SK-N-SH (cell line): ENCODE measurements around the gene NDUFA12.

Source experiments
- CTCF ChIP-seq: fragments of 200-600 bp; sonication (generic); IDR thresholded peaks from 2 replicates; pipeline ENCODE4 v1.6.1; 2017; ENCODE audit warnings: antibody characterized with exemption, mild to moderate bottlenecking, moderate library complexity
- EP300 ChIP-seq, 2 experiments: IDR thresholded peaks; 2 replicates each; pipeline versions ENCODE4 v1.4.0 to v1.6.1; 2012; ENCODE audit warnings: borderline replicate concordance in 1 of 2, low read depth in 1 of 2, low read length in 1 of 2
- EZH2phosphoT487 ChIP-seq: fragments of 200-600 bp; sonication (generic); IDR thresholded peaks from 2 replicates; pipeline ENCODE4 v1.6.1; 2017; ENCODE audit warnings: low read depth, mixed run types, mild to moderate bottlenecking, antibody characterized with exemption, moderate library complexity, borderline replicate concordance
- NFIC ChIP-seq: IDR thresholded peaks from 2 replicates; pipeline ENCODE4 v1.4.0; 2012; ENCODE audit warnings: borderline replicate concordance
- NRF1 ChIP-seq: IDR thresholded peaks from 2 replicates; pipeline ENCODE4 v1.6.1; 2012; ENCODE audit warnings: low read depth, mild to moderate bottlenecking, low read length
- TCF12 ChIP-seq: IDR thresholded peaks from 2 replicates; pipeline ENCODE4 v1.4.0; 2012
- TEAD4 ChIP-seq: IDR thresholded peaks from 2 replicates; pipeline ENCODE4 v1.4.0; 2012; ENCODE audit warnings: mild to moderate bottlenecking, borderline replicate concordance; ENCODE audit not compliant: insufficient read depth
- YY1 ChIP-seq: IDR thresholded peaks from 2 replicates; pipeline ENCODE4 v1.4.0; 2012; ENCODE audit warnings: low read depth, mild to moderate bottlenecking
- TF ChIP-seq, protein P1 (sequence below): IDR thresholded peaks from 2 replicates; pipeline ENCODE4 v1.4.0; 2012; ENCODE audit warnings: low read depth

- no peak for TF ChIP-seq CTCF
- TF ChIP-seq, protein P1, sequence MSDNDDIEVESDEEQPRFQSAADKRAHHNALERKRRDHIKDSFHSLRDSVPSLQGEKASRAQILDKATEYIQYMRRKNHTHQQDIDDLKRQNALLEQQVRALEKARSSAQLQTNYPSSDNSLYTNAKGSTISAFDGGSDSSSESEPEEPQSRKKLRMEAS = no peak
- no peak for TF ChIP-seq NFIC
- no peak for TF ChIP-seq TEAD4
- TF ChIP-seq TCF12 = no peak
- TF ChIP-seq EP300 (IDR thresholded peaks at IDR 0.05; ENCODE audit: borderline replicate concordance in 1 of 2, low read depth in 1 of 2, low read length in 1 of 2) = no peak
- TF ChIP-seq YY1 = no peak
- TF ChIP-seq NRF1 = no peak
- TF ChIP-seq EZH2phosphoT487 = no peak
Observed at GRCh38 chr12:94982456-94982855, 21.0 kb downstream of the NDUFA12 start.
